Endothelial cell of umbilical vein (primary cell): ENCODE results near the gene EEFSEC.

Experiments
- EZH2 ChIP-seq: IDR thresholded peaks from 2 replicates; pipeline ENCODE4 v1.6.1; 2012; ENCODE audit warnings: borderline replicate concordance, low read depth, mild to moderate bottlenecking, moderate library complexity, low read length, inconsistent platforms; ENCODE audit not compliant: severe bottlenecking
- TF ChIP-seq, protein P1 (sequence below), 2 donors: IDR thresholded peaks; 1 replicate in 1 of 2; 2 replicates in 1 of 2; pipeline ENCODE4 v1.5.1; 2011; ENCODE audit warnings: low read length in 2 of 2, mild to moderate bottlenecking in 2 of 2, moderate library complexity in 2 of 2, control low read depth in 1 of 2, inconsistent platforms in 1 of 2, low read depth in 1 of 2; ENCODE audit not compliant: insufficient read depth in 1 of 2; ENCODE audit errors: extremely low read depth in 1 of 2

DNA sequence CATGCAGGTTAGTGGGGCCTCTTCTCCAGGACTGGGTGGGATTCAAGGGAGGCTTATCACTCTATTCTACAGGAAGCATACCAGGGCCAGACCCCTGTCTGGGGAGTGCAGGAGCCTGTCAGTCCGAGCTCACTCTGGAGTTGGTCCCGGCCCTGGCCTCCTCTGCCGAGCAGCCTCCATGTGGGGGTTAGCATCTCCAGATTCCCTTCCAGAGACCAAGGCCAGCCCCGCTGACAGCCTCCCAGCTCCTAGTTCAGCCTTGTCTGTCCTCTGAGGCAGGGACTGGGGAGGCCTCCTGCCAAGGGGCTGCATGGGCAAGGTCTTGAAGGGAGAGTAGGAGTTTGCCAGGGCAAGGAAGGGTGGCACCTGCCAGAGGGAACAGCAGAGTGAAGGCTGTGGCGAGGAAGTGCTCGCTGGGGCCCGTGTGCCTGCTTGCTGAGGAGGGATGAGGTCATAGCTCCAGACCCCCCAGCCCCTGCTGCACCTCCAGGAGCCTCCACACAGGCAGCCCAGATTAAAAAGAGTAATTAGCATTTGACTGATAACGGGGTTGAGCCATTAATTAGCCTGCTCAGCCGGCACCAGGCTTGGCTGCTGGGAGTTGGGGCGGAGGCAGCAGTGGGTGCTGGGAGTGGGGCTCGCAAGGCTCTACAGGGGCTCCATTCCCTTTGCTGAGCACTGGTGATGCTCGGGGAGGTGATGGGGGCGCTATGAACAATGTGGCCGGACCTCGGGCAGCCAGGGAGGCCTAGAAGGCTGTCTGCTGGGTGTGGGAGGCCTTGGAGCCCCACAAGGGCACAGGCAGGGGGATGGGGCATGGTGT, 259.1 kb downstream of the EEFSEC start:
- TF ChIP-seq, protein P1, sequence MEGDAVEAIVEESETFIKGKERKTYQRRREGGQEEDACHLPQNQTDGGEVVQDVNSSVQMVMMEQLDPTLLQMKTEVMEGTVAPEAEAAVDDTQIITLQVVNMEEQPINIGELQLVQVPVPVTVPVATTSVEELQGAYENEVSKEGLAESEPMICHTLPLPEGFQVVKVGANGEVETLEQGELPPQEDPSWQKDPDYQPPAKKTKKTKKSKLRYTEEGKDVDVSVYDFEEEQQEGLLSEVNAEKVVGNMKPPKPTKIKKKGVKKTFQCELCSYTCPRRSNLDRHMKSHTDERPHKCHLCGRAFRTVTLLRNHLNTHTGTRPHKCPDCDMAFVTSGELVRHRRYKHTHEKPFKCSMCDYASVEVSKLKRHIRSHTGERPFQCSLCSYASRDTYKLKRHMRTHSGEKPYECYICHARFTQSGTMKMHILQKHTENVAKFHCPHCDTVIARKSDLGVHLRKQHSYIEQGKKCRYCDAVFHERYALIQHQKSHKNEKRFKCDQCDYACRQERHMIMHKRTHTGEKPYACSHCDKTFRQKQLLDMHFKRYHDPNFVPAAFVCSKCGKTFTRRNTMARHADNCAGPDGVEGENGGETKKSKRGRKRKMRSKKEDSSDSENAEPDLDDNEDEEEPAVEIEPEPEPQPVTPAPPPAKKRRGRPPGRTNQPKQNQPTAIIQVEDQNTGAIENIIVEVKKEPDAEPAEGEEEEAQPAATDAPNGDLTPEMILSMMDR (IDR thresholded peaks at IDR 0.05; ENCODE audit: extremely low read depth in 1 of 2, insufficient read depth in 1 of 2, low read depth in 1 of 2, low read length in 2 of 2): no peak
- TF ChIP-seq EZH2: no peak
